RWPE2 (cell line): ENCODE results near the gene PKD1.

Source experiments
- ATAC-seq: fragments of 200-7000 bp; cut with Tn5 transposase; 3 replicates; pipeline ENCODE4 v1.9.1; 2021; ENCODE audit warnings: low read depth
- DNase-seq: peaks from one replicate; pipeline ENCODE4 v3.0.0-alpha.2; 2020; ENCODE audit warnings: low spot score
- H3K27ac ChIP-seq: fragments of 450-650 bp; 2 replicates; pipeline ENCODE4 v1.5.1; 2017; ENCODE audit warnings: mild to moderate bottlenecking; ENCODE audit not compliant: poor library complexity, severe bottlenecking
- H3K27me3 ChIP-seq: fragments of 250-450 bp; sonication (Bioruptor Pico); 2 replicates; pipeline ENCODE4 v1.5.1; 2021; ENCODE audit warnings: mild to moderate bottlenecking, moderate library complexity; ENCODE audit not compliant: insufficient read depth, poor library complexity, severe bottlenecking
- H3K36me3 ChIP-seq: fragments of 250-450 bp; sonication (Bioruptor Pico); 2 replicates; pipeline ENCODE4 v1.5.1; 2020; ENCODE audit warnings: low read depth, mild to moderate bottlenecking, moderate library complexity
- H3K4me1 ChIP-seq: fragments of 250-450 bp; sonication (Bioruptor Pico); 2 replicates; pipeline ENCODE4 v1.5.1; 2021; ENCODE audit warnings: mild to moderate bottlenecking, moderate library complexity; ENCODE audit not compliant: insufficient read depth, poor library complexity, severe bottlenecking
- H3K4me3 ChIP-seq: fragments of 250-450 bp; sonication (Bioruptor Pico); 2 replicates; pipeline ENCODE4 v1.5.1; 2021; ENCODE audit warnings: mild to moderate bottlenecking, moderate library complexity; ENCODE audit not compliant: severe bottlenecking
- H3K9me3 ChIP-seq: fragments of 250-450 bp; sonication (Bioruptor Pico); 2 replicates; pipeline ENCODE4 v1.5.1; 2021; ENCODE audit warnings: mild to moderate bottlenecking, moderate library complexity; ENCODE audit not compliant: severe bottlenecking
- CTCF ChIP-seq: fragments of 450-650 bp; IDR thresholded peaks from one replicate; pipeline ENCODE4 v1.5.1; 2017; ENCODE audit warnings: mild to moderate bottlenecking, moderate library complexity; ENCODE audit not compliant: poor library complexity, severe bottlenecking

The PKD1 gene

GRCh38 chr16:2054543-2055245 lies 81.0 kb downstream of the PKD1 start:
- H3K4me1 ChIP-seq, result no peaks in the 10 kb centered on the region
- no peaks in the 10 kb centered on the region for H3K27me3 ChIP-seq
- no peaks in the 10 kb centered on the region for H3K9me3 ChIP-seq
- no peak for DNase-seq
- peaks cover 28% of the 10 kb centered on the region for H3K36me3 ChIP-seq
- no peak overlapping the region for H3K4me3 ChIP-seq
- no peak for TF ChIP-seq CTCF
- ATAC-seq, result no peak
- H3K27ac ChIP-seq, result no peak overlapping the region

- Histone ChIP-seq H3K27ac (no peak overlapping the region), H3K4me3 (no peak overlapping the region), H3K9me3 (no peaks in the 10 kb centered on the region), H3K27me3 (no peaks in the 10 kb centered on the region), H3K36me3 (peaks cover 32% of the 10 kb centered on the region), H3K4me1 (no peaks in the 10 kb centered on the region)
- DNase-seq, result no peak
- no peak for TF ChIP-seq CTCF
- no peak for ATAC-seq
Measured at GRCh38 chr16:2053897-2054296, 81.8 kb downstream of the PKD1 start.

- Histone ChIP-seq H3K4me3 (no peak overlapping the region), H3K9me3 (no peaks in the 10 kb centered on the region), H3K4me1 (no peaks in the 10 kb centered on the region), H3K36me3 (peaks cover 32% of the 10 kb centered on the region), H3K27me3 (no peaks in the 10 kb centered on the region), H3K27ac (no peak overlapping the region)
- TF ChIP-seq CTCF, result no peak
- no peak for DNase-seq
- no peak for ATAC-seq
Measured at GRCh38 chr16:2053211-2053610, 82.5 kb downstream of the PKD1 start.

- Histone ChIP-seq H3K4me1 (no peaks in the 10 kb centered on the region), H3K9me3 (no peaks in the 10 kb centered on the region), H3K27ac (no peak overlapping the region), H3K36me3 (peaks cover 27% of the 10 kb centered on the region), H3K4me3 (peak overlapping the region; percentile 79), H3K27me3 (no peaks in the 10 kb centered on the region)
- no peak for TF ChIP-seq CTCF
- no peak for DNase-seq
- ATAC-seq, result peak; percentile 19
Measured at GRCh38 chr16:2048116-2048543, 87.6 kb downstream of the PKD1 start.
